ENCODE data around the gene NEDD4. TPM values are rescaled to one million over a fixed set of nuclear protein-coding genes. Genes with fewer than 3 reads are reported as not detected.

The NEDD4 gene
- polyA plus RNA-seq, 1 donor from 2014 or later: 1.6 TPM

GRCh38 chr15:55900019-55900418, 93.4 kb downstream of the NEDD4 start:
- Histone ChIP-seq H2AFZ (ENCODE audit: low read depth, low read length) (no peak overlapping the region), H3F3A (ENCODE audit: insufficient read depth, low read length, poor library complexity, severe bottlenecking) (no peaks in the 10 kb centered on the region), H3K27ac (ENCODE audit: low read length) (no peak overlapping the region), H3K9me3 (ENCODE audit: low read length) (no peaks in the 10 kb centered on the region), H3K4me2 (ENCODE audit: low read length) (no peak overlapping the region), H3K79me2 (replicated peaks; ENCODE audit: insufficient read depth, low read length) (no peaks in the 10 kb centered on the region), H3K4me3 (ENCODE audit: low read length) (no peak overlapping the region), H3K27me3 (ENCODE audit: insufficient read depth, low read depth, low read length) (no peaks in the 10 kb centered on the region), H3K36me3 (ENCODE audit: insufficient read depth, low read length) (no peaks in the 10 kb centered on the region), H3K9me2 (ENCODE audit: insufficient read depth, low read length) (no peaks in the 10 kb centered on the region), H4K20me1 (ENCODE audit: insufficient read depth) (no peaks in the 10 kb centered on the region), H3K9ac (ENCODE audit: low read length) (no peak overlapping the region)
- TF ChIP-seq EZH2 (IDR thresholded peaks at IDR 0.05; ENCODE audit: borderline replicate concordance, insufficient read depth, low read length, poor library complexity, severe bottlenecking) (no peak), POLR2AphosphoS5 (IDR thresholded peaks at IDR 0.05) (no peak), SMC3 (conservative IDR thresholded peaks at IDR 0.05; ENCODE audit: poor library complexity) (no peak), RAD21 (conservative IDR thresholded peaks at IDR 0.05) (no peak), MXI1 (conservative IDR thresholded peaks at IDR 0.05; ENCODE audit: poor library complexity, severe bottlenecking) (no peak), CTCF (IDR thresholded peaks at IDR 0.05; ENCODE audit: poor library complexity, severe bottlenecking) (no peak), TAF1 (IDR thresholded peaks at IDR 0.05; ENCODE audit: low read depth) (no peak), REST (IDR thresholded peaks at IDR 0.05; ENCODE audit: borderline replicate concordance) (no peak), EP300 (conservative IDR thresholded peaks at IDR 0.05; ENCODE audit: poor library complexity, severe bottlenecking) (no peak)

- H3F3A ChIP-seq (ENCODE audit: insufficient read depth, low read length, poor library complexity, severe bottlenecking): no peaks in the 10 kb centered on the region
- H3K36me3 ChIP-seq (ENCODE audit: insufficient read depth, low read length): no peaks in the 10 kb centered on the region
- H3K9me2 ChIP-seq (ENCODE audit: insufficient read depth, low read length): no peaks in the 10 kb centered on the region
- H3K9ac ChIP-seq (ENCODE audit: low read length): no peak overlapping the region
- no peak overlapping the region for H3K4me2 ChIP-seq (ENCODE audit: low read length)
- no peak overlapping the region for H3K4me3 ChIP-seq (ENCODE audit: low read length)
- no peak overlapping the region for H2AFZ ChIP-seq (ENCODE audit: low read depth, low read length)
- TF ChIP-seq RAD21 (conservative IDR thresholded peaks at IDR 0.05): no peak
- H3K79me2 ChIP-seq (replicated peaks; ENCODE audit: insufficient read depth, low read length): no peaks in the 10 kb centered on the region
- H3K27ac ChIP-seq (ENCODE audit: low read length): no peak overlapping the region
- no peaks in the 10 kb centered on the region for H3K9me3 ChIP-seq (ENCODE audit: low read length)
- no peaks in the 10 kb centered on the region for H3K27me3 ChIP-seq (ENCODE audit: insufficient read depth, low read depth, low read length)
- no peaks in the 10 kb centered on the region for H4K20me1 ChIP-seq (ENCODE audit: insufficient read depth)
These were observed 93.9 kb downstream of the NEDD4 start for GRCh38 chr15:55899537-55899936.

Measured in neural cell (in vitro differentiated cells).